ENCODE data around the gene NTM. TPM values are rescaled to one million over a fixed set of nuclear protein-coding genes. Genes with fewer than 3 reads are reported as not detected.

The NTM gene
- total RNA-seq, 1 experiment from 2014 or later: 16.4 TPM

GRCh38 chr11:131474947-131475346, 104.5 kb downstream of the NTM start:
- peaks cover 26% of the 10 kb centered on the region for H3K4me1 Mint-ChIP-seq
- no peak overlapping the region for H3K27ac Mint-ChIP-seq
- CTCF ChIA-PET: interaction anchor here (1.5 kb wide), 1 partner anchor 9 kb away, joined by 5 read pairs; no protein-coding TSS in a partner anchor
- ATAC-seq (no peak), DNase-seq (ENCODE audit: low spot score) (no peak)
- H3K9me3 Mint-ChIP-seq: no peaks in the 10 kb centered on the region
- no peak overlapping the region for H3K4me3 Mint-ChIP-seq
- TF ChIP-seq ZNF416 (CRISPR knock-in tag; IDR thresholded peaks at IDR 0.05) (no peak), ATF3 (CRISPR knock-in tag; conservative IDR thresholded peaks at IDR 0.05) (no peak), PRRX2 (CRISPR knock-in tag; IDR thresholded peaks at IDR 0.05) (no peak), NR2C2 (CRISPR knock-in tag; IDR thresholded peaks at IDR 0.05) (no peak), E2F4 (CRISPR knock-in tag; IDR thresholded peaks at IDR 0.05; ENCODE audit: borderline replicate concordance, low read depth) (no peak), PREB (CRISPR knock-in tag; IDR thresholded peaks at IDR 0.05; ENCODE audit: borderline replicate concordance) (no peak)
- TF ChIP-seq, protein P1, sequence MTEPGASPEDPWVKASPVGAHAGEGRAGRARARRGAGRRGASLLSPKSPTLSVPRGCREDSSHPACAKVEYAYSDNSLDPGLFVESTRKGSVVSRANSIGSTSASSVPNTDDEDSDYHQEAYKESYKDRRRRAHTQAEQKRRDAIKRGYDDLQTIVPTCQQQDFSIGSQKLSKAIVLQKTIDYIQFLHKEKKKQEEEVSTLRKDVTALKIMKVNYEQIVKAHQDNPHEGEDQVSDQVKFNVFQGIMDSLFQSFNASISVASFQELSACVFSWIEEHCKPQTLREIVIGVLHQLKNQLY (CRISPR knock-in tag; IDR thresholded peaks at IDR 0.05): no peak
- TF ChIP-seq, protein P2, sequence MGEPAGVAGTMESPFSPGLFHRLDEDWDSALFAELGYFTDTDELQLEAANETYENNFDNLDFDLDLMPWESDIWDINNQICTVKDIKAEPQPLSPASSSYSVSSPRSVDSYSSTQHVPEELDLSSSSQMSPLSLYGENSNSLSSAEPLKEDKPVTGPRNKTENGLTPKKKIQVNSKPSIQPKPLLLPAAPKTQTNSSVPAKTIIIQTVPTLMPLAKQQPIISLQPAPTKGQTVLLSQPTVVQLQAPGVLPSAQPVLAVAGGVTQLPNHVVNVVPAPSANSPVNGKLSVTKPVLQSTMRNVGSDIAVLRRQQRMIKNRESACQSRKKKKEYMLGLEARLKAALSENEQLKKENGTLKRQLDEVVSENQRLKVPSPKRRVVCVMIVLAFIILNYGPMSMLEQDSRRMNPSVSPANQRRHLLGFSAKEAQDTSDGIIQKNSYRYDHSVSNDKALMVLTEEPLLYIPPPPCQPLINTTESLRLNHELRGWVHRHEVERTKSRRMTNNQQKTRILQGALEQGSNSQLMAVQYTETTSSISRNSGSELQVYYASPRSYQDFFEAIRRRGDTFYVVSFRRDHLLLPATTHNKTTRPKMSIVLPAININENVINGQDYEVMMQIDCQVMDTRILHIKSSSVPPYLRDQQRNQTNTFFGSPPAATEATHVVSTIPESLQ (CRISPR knock-in tag; IDR thresholded peaks at IDR 0.05): no peak
- TF ChIP-seq, protein P3, sequence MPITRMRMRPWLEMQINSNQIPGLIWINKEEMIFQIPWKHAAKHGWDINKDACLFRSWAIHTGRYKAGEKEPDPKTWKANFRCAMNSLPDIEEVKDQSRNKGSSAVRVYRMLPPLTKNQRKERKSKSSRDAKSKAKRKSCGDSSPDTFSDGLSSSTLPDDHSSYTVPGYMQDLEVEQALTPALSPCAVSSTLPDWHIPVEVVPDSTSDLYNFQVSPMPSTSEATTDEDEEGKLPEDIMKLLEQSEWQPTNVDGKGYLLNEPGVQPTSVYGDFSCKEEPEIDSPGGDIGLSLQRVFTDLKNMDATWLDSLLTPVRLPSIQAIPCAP (CRISPR knock-in tag; IDR thresholded peaks at IDR 0.05): no peak
- TF ChIP-seq, protein P4, sequence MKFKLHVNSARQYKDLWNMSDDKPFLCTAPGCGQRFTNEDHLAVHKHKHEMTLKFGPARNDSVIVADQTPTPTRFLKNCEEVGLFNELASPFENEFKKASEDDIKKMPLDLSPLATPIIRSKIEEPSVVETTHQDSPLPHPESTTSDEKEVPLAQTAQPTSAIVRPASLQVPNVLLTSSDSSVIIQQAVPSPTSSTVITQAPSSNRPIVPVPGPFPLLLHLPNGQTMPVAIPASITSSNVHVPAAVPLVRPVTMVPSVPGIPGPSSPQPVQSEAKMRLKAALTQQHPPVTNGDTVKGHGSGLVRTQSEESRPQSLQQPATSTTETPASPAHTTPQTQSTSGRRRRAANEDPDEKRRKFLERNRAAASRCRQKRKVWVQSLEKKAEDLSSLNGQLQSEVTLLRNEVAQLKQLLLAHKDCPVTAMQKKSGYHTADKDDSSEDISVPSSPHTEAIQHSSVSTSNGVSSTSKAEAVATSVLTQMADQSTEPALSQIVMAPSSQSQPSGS (CRISPR knock-in tag; IDR thresholded peaks at IDR 0.05; ENCODE audit: borderline replicate concordance, low read depth): no peak
- no peaks in the 10 kb centered on the region for H3K27me3 Mint-ChIP-seq (ENCODE audit: low read depth)
- H3K36me3 Mint-ChIP-seq: no peaks in the 10 kb centered on the region
- POLR2A ChIA-PET: no interaction called here

DNA sequence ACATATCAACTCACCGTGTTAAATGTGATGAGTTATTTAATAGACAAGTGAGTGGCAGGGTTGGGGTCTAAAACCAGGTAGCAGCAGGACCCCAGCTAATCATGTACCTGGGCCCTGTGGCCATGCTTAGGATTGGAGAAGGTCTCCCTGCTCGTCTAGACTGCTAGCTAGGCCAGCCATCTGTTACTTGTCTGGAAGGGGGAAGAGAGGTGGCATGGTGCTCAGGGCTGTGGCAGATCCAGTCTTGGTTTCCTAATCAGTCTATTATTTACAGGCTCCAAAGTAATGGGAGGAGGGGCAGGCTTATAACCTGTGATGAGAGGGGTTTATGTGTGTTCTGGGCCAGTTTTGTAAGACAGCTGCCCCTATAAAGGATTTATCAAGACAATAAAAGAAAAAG, 105.9 kb downstream of the NTM start:
- POLR2A ChIA-PET: no interaction called here
- H3K27me3 Mint-ChIP-seq (ENCODE audit: low read depth): no peaks in the 10 kb centered on the region
- ATAC-seq (no peak), DNase-seq (ENCODE audit: low spot score) (no peak)
- CTCF ChIA-PET: no interaction called here
- H3K4me3 Mint-ChIP-seq: no peak overlapping the region
- H3K9me3 Mint-ChIP-seq: no peaks in the 10 kb centered on the region
- peaks cover 15% of the 10 kb centered on the region for H3K4me1 Mint-ChIP-seq
- no peaks in the 10 kb centered on the region for H3K36me3 Mint-ChIP-seq
- no peak overlapping the region for H3K27ac Mint-ChIP-seq
- TF ChIP-seq ELF4 (CRISPR knock-in tag; IDR thresholded peaks at IDR 0.05; ENCODE audit: low read depth) (no peak), ETV6 (CRISPR knock-in tag; IDR thresholded peaks at IDR 0.05) (no peak), KAT7 (CRISPR knock-in tag; IDR thresholded peaks at IDR 0.05; ENCODE audit: borderline replicate concordance) (no peak), ZNF281 (CRISPR knock-in tag; IDR thresholded peaks at IDR 0.05) (no peak), TP53 (CRISPR knock-in tag; IDR thresholded peaks at IDR 0.05) (no peak), ZNF423 (CRISPR knock-in tag; IDR thresholded peaks at IDR 0.05) (no peak), STAT6 (CRISPR knock-in tag; conservative IDR thresholded peaks at IDR 0.05; ENCODE audit: low read depth) (no peak)
- TF ChIP-seq, protein P5, sequence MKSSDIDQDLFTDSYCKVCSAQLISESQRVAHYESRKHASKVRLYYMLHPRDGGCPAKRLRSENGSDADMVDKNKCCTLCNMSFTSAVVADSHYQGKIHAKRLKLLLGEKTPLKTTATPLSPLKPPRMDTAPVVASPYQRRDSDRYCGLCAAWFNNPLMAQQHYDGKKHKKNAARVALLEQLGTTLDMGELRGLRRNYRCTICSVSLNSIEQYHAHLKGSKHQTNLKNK (CRISPR knock-in tag; IDR thresholded peaks at IDR 0.05): no peak
